ENCODE data around the gene E2F3. TPM values are rescaled to one million over a fixed set of nuclear protein-coding genes. Genes with fewer than 3 reads are reported as not detected.

E2F3 gene
- total RNA-seq, 1 experiment from 2014 or later = 35.7 TPM

DNA sequence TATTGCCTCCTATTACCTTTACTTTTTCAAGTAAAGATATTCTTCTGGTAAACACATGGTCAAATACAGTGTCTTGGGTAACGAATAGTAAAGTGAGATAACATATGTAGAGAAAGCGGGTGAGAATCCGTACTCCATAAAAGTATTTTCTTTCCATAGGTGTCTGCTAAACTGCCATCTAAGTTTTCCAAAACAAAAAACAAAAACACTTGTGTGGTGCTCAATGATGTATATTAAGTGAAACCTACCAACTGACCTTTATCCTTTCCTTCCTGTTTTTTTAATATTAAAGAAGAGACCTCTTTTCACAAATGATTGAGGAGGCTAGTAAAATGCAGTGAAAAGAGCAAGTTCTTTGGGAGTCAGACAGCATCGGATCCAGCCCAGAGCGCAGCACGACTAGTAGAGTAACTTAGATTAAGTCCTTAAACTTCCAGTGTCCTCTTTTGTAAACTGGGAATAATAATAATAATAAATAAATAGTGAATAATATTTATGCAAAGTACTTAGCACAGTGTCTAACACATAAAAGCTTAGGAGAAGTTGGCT is 132.1 kb downstream of the E2F3 start:
- H4K20me1 ChIP-seq (ENCODE audit: control insufficient read depth, insufficient read depth, insufficient read length) = no peaks in the 10 kb centered on the region
- H3K14ac ChIP-seq (ENCODE audit: insufficient read depth, low read length) = no peak overlapping the region
- no peak overlapping the region for H3K4ac ChIP-seq (ENCODE audit: low read depth, low read length)
- H3K27ac ChIP-seq (ENCODE audit: insufficient read length, low read depth, low read length) = no peak overlapping the region
- no peak overlapping the region for H2BK15ac ChIP-seq (ENCODE audit: low read depth, low read length)
- H3K79me1 ChIP-seq (ENCODE audit: insufficient read depth, low read depth, low read length, poor library complexity, severe bottlenecking) = no peaks in the 10 kb centered on the region
- DNase-seq = no peak
- H3K4me1 Mint-ChIP-seq = peaks cover 14% of the 10 kb centered on the region in 2 experiments
- no peaks in the 10 kb centered on the region for H3K27me3 ChIP-seq (ENCODE audit: insufficient read depth, low read length)
- H4K5ac ChIP-seq (ENCODE audit: insufficient read length, low read depth, low read length) = no peak overlapping the region
- H2BK5ac ChIP-seq (ENCODE audit: insufficient read length, low read length) = no peak overlapping the region
- no peak overlapping the region for H2AFZ ChIP-seq (ENCODE audit: low read length)
- peak overlapping the region; percentile 50 to 75 (median 70); a peak in 4 of 7 replicates for H3K27ac Mint-ChIP-seq
- H3K4me1 ChIP-seq (ENCODE audit: insufficient read depth, low read length) = no peaks in the 10 kb centered on the region; the same call in 1 of the 2 replicates
- no peak overlapping the region for H2AK5ac ChIP-seq (ENCODE audit: insufficient read length, low read length)
- no peak overlapping the region for H2BK12ac ChIP-seq (ENCODE audit: insufficient read length, low read depth, low read length)
- H2BK120ac ChIP-seq (ENCODE audit: low read depth, low read length, poor library complexity, severe bottlenecking) = no peak overlapping the region
- H3K9me3 ChIP-seq (ENCODE audit: control insufficient read depth, low read depth, low read length) = no peaks in the 10 kb centered on the region
- WGBS (ENCODE audit: extremely low coverage, insufficient read length, low lambda C conversion rate) = no CpG with 5 or more reads among the region's 6 CpGs
- H3K23me2 ChIP-seq (ENCODE audit: insufficient read length, low read depth, low read length, poor library complexity, severe bottlenecking) = no peaks in the 10 kb centered on the region
- no peaks in the 10 kb centered on the region for H3K9me3 Mint-ChIP-seq
- no peaks in the 10 kb centered on the region for H3K27me3 Mint-ChIP-seq (ENCODE audit: low read depth)
- H4K91ac ChIP-seq (ENCODE audit: insufficient read length, low read depth, low read length) = no peak overlapping the region
- H3K9ac ChIP-seq (ENCODE audit: extremely low read depth, insufficient read length, low read length) = no peak overlapping the region
- peak overlapping the region; percentile 93 for H3K4me2 ChIP-seq (ENCODE audit: insufficient read depth, insufficient read length, low read length)
- H3K4me3 Mint-ChIP-seq = peak overlapping the region; percentile 96 to 97
- TF ChIP-seq, protein P1, sequence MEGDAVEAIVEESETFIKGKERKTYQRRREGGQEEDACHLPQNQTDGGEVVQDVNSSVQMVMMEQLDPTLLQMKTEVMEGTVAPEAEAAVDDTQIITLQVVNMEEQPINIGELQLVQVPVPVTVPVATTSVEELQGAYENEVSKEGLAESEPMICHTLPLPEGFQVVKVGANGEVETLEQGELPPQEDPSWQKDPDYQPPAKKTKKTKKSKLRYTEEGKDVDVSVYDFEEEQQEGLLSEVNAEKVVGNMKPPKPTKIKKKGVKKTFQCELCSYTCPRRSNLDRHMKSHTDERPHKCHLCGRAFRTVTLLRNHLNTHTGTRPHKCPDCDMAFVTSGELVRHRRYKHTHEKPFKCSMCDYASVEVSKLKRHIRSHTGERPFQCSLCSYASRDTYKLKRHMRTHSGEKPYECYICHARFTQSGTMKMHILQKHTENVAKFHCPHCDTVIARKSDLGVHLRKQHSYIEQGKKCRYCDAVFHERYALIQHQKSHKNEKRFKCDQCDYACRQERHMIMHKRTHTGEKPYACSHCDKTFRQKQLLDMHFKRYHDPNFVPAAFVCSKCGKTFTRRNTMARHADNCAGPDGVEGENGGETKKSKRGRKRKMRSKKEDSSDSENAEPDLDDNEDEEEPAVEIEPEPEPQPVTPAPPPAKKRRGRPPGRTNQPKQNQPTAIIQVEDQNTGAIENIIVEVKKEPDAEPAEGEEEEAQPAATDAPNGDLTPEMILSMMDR (conservative IDR thresholded peaks at IDR 0.05) = no peak
- no peak overlapping the region for H3K56ac ChIP-seq (ENCODE audit: insufficient read length, low read depth, low read length)
- no peak overlapping the region for H2BK20ac ChIP-seq (ENCODE audit: low read depth, low read length, poor library complexity, severe bottlenecking)
- peaks cover 2% of the 10 kb centered on the region; the same call in 1 of the 2 replicates for H3K79me2 ChIP-seq (ENCODE audit: insufficient read depth, low read length)
- no peak overlapping the region for H4K8ac ChIP-seq (replicated peaks; ENCODE audit: insufficient read length, low read depth, low read length)
- no peak overlapping the region for H3T11ph ChIP-seq (ENCODE audit: low read length)
- H3K36me3 Mint-ChIP-seq (ENCODE audit: insufficient read depth in 1 of 3, low read depth in 3 of 3) = peaks cover 0 to 10% (median 6%) of the 10 kb centered on the region in 3 experiments; a peak in 6 of 7 replicates
- H3K23ac ChIP-seq (ENCODE audit: insufficient read length, low read depth, low read length) = no peak overlapping the region
- no peak overlapping the region for H3K18ac ChIP-seq (ENCODE audit: insufficient read length, low read depth, low read length)

All from H9 (cell line).